ENCODE data around the gene CSRP1.

DNA sequence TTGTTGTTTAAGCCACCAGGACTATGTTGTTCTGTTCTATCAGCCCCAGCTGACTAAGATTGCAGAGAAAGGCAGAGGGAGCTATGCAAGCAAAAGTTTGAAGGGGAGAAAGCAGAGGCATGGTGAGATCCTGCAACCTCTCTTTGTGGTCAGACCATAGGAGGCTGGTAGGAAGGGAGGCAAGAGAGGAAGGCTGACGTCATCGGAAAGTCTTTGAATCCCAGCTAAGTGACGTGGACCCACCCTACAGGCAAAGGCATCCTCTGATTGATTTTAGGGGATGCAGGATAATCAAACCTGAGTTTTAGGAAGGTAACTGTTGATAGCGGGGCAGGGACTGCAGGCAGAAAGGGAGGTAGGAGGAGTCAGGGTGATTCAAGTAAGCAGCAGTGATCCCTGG lies 62.1 kb downstream of the CSRP1 start:
- TF ChIP-seq, protein P1, sequence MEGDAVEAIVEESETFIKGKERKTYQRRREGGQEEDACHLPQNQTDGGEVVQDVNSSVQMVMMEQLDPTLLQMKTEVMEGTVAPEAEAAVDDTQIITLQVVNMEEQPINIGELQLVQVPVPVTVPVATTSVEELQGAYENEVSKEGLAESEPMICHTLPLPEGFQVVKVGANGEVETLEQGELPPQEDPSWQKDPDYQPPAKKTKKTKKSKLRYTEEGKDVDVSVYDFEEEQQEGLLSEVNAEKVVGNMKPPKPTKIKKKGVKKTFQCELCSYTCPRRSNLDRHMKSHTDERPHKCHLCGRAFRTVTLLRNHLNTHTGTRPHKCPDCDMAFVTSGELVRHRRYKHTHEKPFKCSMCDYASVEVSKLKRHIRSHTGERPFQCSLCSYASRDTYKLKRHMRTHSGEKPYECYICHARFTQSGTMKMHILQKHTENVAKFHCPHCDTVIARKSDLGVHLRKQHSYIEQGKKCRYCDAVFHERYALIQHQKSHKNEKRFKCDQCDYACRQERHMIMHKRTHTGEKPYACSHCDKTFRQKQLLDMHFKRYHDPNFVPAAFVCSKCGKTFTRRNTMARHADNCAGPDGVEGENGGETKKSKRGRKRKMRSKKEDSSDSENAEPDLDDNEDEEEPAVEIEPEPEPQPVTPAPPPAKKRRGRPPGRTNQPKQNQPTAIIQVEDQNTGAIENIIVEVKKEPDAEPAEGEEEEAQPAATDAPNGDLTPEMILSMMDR (IDR thresholded peaks at IDR 0.05): no peak
- TF ChIP-seq POLR2A (IDR thresholded peaks at IDR 0.05): no peak
